T-helper 9 cell (primary cell): ENCODE data around the gene PTGR1.
A peak's percentile ranks its signal among the peaks of the same experiment; 100 is the strongest.
"Not testable (repeated sequence)": the region's sequence is repeated elsewhere in the genome, so short reads cannot be mapped to it uniquely, and the experiment has no call there.

Experiments used
- DNase-seq: peaks from one replicate; pipeline ENCODE4 v3.0.0-alpha.2; 2020

PTGR1 gene

GRCh38 chr9:111613436-111614040 lies 14.1 kb upstream of the PTGR1 start:
- no peak for DNase-seq

- no peak for DNase-seq
Observed at GRCh38 chr9:111610845-111611244, 11.4 kb upstream of the PTGR1 start.

- DNase-seq = no peak
Observed at GRCh38 chr9:111610149-111610548, 10.7 kb upstream of the PTGR1 start.

- no peak for DNase-seq
Observed at GRCh38 chr9:111605041-111605559, 5.7 kb upstream of the PTGR1 start.

GRCh38 chr9:111604054-111604615 lies 4.7 kb upstream of the PTGR1 start:
- DNase-seq = no peak

- DNase-seq = no peak
Observed at GRCh38 chr9:111603041-111603440, 3.6 kb upstream of the PTGR1 start.

GRCh38 chr9:111601237-111602018 lies 2.0 kb upstream of the PTGR1 start:
- no peak for DNase-seq

GRCh38 chr9:111599955-111600343 lies 502 bp upstream of the PTGR1 start:
- no peak for DNase-seq

GRCh38 chr9:111598733-111599091 lies 735 bp downstream of the PTGR1 start:
- no peak for DNase-seq

- peak; percentile 49 for DNase-seq
Observed at GRCh38 chr9:111597852-111598732, 1.4 kb downstream of the PTGR1 start.

- no peak for DNase-seq
Observed at GRCh38 chr9:111588846-111589245, 10.6 kb downstream of the PTGR1 start.

GRCh38 chr9:111586378-111586777 lies 13.1 kb downstream of the PTGR1 start:
- no peak for DNase-seq

GRCh38 chr9:111582888-111583287 lies 16.6 kb downstream of the PTGR1 start:
- DNase-seq = no peak

GRCh38 chr9:111572950-111573604 lies 26.4 kb downstream of the PTGR1 start:
- DNase-seq = no peak

GRCh38 chr9:111568127-111568526 lies 31.3 kb downstream of the PTGR1 start:
- not testable (repeated sequence) for DNase-seq

GRCh38 chr9:111566234-111566633 lies 33.2 kb downstream of the PTGR1 start:
- DNase-seq = no peak

- no peak for DNase-seq
Observed at GRCh38 chr9:111561165-111561719, 38.2 kb downstream of the PTGR1 start.

GRCh38 chr9:111559000-111559610 lies 40.3 kb downstream of the PTGR1 start:
- DNase-seq = no peak

GRCh38 chr9:111555425-111555824 lies 44.0 kb downstream of the PTGR1 start:
- not testable (repeated sequence) for DNase-seq

- no peak for DNase-seq
Observed at GRCh38 chr9:111548623-111549022, 50.8 kb downstream of the PTGR1 start.

GRCh38 chr9:111542497-111543254 lies 56.8 kb downstream of the PTGR1 start:
- DNase-seq = no peak
